ENCODE measurements around the gene ACTRT2.

The ACTRT2 gene

DNA sequence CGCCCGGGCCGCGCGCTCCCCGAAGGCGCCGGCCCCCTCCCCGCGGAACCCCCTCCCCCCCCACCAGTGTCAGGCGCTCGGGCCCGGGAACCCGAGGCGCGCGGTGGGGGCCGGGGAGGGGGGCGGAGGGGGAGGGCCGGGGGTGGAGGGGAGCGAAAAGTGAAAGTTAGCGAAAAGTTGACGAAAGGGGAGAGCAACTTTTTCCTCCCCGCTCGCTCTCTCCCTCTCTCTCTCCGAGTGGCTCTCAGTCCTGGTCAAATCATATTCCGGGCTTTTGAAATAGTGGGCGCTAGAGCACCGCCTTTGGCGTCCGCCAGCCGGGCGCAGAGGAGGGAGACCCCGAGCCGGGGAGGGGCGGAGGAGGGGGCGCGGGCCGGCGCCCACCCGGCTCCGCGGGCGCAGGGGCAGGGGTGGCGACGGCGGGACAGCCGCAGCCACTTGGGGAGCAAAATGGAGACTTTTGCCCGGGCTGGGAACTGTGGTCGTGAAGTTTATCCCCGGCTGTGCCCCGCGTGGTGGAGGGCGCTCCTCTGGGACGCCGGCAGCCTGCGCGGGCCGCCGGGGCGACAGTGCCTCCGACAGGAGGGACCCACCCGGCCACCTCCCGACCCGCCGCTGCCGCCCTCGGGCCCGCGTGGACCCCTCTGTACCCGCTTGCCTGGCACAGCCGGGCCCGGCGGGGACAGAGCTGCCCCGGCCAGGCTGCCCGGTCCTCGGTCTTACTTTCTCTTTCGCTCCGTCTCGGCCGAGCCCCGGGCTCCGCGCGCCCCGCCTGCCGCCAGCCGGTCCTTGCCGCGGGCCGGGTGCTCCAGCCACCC is 48.4 kb downstream of the ACTRT2 start:
- peak; percentile 97 for DNase-seq (ENCODE audit: low spot score)

DNA sequence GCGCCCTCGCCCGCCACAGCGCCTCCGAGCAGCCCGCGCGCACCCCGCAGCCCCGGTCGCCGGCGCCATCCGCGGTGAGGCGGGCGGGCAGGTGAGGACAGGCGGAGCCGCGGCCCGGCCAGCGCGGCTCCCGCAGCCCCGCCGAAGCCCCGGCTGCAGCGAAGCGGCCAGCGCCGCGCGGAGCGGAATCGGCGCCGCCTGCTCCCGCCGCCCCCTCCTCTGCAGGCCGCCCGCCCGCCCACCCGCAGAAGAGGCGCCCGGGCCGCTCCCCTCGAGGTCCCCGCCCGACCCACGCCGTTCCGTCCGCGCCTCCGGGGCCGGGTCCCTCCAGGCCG is 49.0 kb downstream of the ACTRT2 start:
- DNase-seq (ENCODE audit: low spot score), result no peak

DNA sequence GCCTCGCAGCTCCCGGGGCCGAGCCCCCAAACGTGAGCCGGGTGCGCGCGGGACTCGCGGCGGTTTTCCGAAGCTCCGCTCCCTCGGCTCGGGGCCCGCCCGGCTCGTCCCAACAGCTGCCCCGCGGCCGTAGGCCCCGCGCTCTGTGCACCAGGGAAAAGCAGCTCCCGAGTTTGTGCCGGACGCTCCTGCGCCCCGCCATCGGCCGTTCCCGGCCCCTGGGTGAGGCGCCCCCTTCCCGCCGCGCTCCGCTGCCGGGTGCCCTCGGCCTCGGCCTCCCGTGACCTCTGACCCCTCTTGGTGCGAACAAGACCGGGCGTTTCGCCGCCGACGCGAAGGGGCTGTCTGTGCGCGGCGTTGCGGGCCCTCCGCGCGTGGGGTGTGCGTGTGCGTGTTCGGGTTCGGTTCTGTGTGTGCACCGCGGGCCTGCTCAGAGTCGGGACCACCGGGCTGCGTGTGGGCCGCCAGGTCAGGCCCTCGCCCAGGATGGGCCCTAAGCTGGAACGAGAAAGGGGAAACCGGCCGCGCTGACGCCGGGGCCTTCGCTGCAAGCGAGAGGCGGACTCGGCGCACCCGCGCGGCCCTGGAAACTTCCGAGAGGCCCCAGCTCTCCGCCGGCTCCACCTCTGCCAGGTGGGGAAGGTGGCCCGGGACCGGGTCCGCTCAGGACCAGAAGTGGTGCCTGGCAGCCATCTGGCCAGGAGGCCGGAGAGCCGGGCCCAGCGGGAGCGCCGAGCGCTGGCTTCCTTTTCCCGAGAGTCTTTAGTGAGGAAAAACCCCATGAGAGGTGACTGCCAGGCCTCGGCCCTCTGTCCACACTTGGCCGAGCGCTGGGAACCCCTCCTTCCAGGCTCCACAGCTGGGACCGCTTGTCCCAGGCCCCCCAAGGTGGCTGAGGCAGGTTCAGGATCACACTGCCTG is 49.6 kb downstream of the ACTRT2 start:
- no peak for DNase-seq (ENCODE audit: low spot score)

DNA sequence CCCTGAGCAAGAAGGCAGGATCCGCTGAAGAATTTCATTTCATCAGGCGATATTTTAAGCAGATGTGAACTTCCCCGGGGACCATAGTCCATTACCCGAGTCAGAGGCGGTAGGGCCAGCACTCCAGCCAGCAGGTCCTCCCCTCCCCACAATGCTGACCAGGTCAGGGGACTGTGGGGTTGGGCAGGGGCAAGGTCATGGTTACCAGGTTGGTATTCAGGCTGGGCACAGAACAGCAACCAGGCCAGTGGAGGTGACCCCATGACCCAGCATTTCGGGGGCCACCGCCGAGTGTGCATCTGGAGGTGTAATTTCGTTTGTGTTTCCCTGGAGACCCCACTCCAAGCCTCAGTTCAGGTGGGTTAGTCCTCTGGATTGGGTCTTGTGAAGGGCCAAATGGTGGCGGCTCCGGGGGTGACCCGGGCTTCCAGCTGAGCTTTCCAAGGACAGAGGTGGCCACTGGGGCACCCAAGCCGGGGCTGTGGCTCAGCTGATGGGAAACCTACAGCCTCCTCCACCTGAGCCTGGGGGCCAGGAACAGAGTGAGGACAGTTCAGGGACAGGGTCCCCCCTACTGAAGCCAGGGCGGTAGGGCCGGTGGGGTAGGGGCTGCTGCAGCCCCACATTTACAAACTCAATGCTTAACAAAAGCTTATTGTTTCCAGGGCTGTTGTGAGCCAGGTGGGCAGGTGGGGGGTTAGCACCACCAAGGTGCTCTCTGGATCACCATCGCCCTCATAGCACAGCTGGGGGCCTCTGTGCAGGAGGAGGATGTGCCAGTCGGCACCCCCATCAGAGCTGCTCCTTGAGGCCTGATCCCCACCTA is 50.5 kb downstream of the ACTRT2 start:
- DNase-seq (ENCODE audit: low spot score), result no peak

Measured in HuH-7.5 (cell line).